ENCODE results near the gene GNB1L. TPM values are rescaled to one million over a fixed set of nuclear protein-coding genes. Genes with fewer than 3 reads are reported as not detected.

Gene GNB1L
- total and polyA plus RNA-seq, 9 of the 15 experiments (the other 6 are each of a cell fraction or from before 2014, with no cell fraction given) = 0.56 to 50.5 (median 10.2) TPM

DNA sequence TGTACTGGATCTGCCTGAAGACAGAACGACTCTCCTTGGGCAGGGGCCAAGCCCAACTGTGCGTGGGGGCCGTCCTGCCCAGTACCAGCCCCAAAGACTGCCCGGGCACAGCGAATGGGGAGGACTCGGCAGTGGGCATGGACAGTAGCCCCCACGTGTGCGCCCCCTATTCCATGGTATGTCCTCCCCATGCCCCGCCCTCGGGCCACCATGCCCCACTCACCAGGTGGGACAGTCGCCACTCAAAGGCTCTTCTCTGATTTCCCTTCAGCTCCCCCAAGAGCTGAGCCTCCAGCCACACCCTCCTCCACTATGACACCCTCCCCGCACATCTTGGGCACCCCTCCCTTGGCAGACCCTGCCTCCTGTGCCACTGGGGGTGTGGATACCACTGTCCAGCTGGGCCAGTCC is 43.5 kb downstream of the GNB1L start:
- Histone ChIP-seq H3K27me3 (ENCODE audit: control insufficient read depth in 2 of 2, insufficient read depth in 2 of 2, low read length in 2 of 2) (no peaks in the 10 kb centered on the region), H3K4me2 (ENCODE audit: insufficient read depth, low read length) (no peak overlapping the region), H3K4me1 (replicated peaks in 1 of 2; ENCODE audit: control insufficient read depth in 2 of 2, insufficient read depth in 2 of 2, low read length in 2 of 2) (peaks cover 28 to 66% of the 10 kb centered on the region in 2 experiments), H3K9me3 (replicated peaks; ENCODE audit: control insufficient read depth, insufficient read depth, low read depth, low read length) (no peaks in the 10 kb centered on the region), H2AFZ (ENCODE audit: low read depth, low read length) (no peak overlapping the region), H3K9ac (ENCODE audit: insufficient read depth in 1 of 2, low read depth in 2 of 2, low read length in 2 of 2) (peak overlapping the region in 1 of 2 experiments; percentile 75; a peak in 2 of 4 replicates), H3K36me3 (ENCODE audit: control insufficient read depth, insufficient read depth, low read length) (no peaks in the 10 kb centered on the region), H3K9me1 (ENCODE audit: control insufficient read depth, insufficient read depth, low read length) (no peaks in the 10 kb centered on the region), H3K79me2 (ENCODE audit: control insufficient read depth, insufficient read depth, low read length) (no peaks in the 10 kb centered on the region), H3K27ac (ENCODE audit: extremely low read depth, low read depth, low read length) (no peak overlapping the region), H3K4me3 (no peak overlapping the region), H4K20me1 (replicated peaks; ENCODE audit: control insufficient read depth, insufficient read depth, low read length) (peaks cover 17% of the 10 kb centered on the region)
- CTCF ChIA-PET (ENCODE audit: low intra/inter-chr PET ratio) = no interaction called here
- ATAC-seq (no peak), FAIRE-seq (no peak), DNase-seq (ENCODE audit: extremely low read depth in 1 of 4, low spot score in 3 of 4) (no peak)
- intact Hi-C loops (cut with micrococcal nuclease) = no loop called here
- no TSS peak for BruUV-seq (replicated peaks)
- POLR2A ChIA-PET = interaction anchor here (0.6 to 5.7 kb wide), 9 partner anchors 12 to 93 kb away, joined by 3 to 43 read pairs (median 3); no protein-coding TSS in a partner anchor
- in situ Hi-C loops (cut with MboI) = no loop called here
- 72% methylated on average over 12 of the region's 12 CpGs for WGBS (ENCODE audit: insufficient coverage, low coverage, missing lambda C conversion rate)
- no peak for TF ChIP-seq MXD1 (CRISPR knock-in tag; IDR thresholded peaks at IDR 0.05; ENCODE audit: borderline replicate concordance, poor library complexity, severe bottlenecking)
- TF ChIP-seq ZNF507 (tag; conservative IDR thresholded peaks at IDR 0.05) = no peak
- TF ChIP-seq KLF16 (IDR thresholded peaks at IDR 0.05) = no peak
- TF ChIP-seq MYBL2 (IDR thresholded peaks at IDR 0.05; ENCODE audit: low read depth) = no peak
- no peak for TF ChIP-seq MYBL2 (CRISPR knock-in tag; IDR thresholded peaks at IDR 0.05; ENCODE audit: borderline replicate concordance)
- TF ChIP-seq, protein P1, sequence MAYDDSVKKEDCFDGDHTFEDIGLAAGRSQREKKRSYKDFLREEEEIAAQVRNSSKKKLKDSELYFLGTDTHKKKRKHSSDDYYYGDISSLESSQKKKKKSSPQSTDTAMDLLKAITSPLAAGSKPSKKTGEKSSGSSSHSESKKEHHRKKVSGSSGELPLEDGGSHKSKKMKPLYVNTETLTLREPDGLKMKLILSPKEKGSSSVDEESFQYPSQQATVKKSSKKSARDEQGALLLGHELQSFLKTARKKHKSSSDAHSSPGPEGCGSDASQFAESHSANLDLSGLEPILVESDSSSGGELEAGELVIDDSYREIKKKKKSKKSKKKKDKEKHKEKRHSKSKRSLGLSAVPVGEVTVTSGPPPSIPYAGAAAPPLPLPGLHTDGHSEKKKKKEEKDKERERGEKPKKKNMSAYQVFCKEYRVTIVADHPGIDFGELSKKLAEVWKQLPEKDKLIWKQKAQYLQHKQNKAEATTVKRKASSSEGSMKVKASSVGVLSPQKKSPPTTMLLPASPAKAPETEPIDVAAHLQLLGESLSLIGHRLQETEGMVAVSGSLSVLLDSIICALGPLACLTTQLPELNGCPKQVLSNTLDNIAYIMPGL (CRISPR knock-in tag; IDR thresholded peaks at IDR 0.05) = no peak
- no peak for TF ChIP-seq ATF1 (CRISPR knock-in tag; IDR thresholded peaks at IDR 0.05)
- no peak for TF ChIP-seq ATF1 (tag; IDR thresholded peaks at IDR 0.05)
- no peak for TF ChIP-seq ZNF134 (CRISPR knock-in tag; conservative IDR thresholded peaks at IDR 0.05)
- TF ChIP-seq RBBP5 (IDR thresholded peaks at IDR 0.05; ENCODE audit: borderline replicate concordance, insufficient read depth, low read length, poor library complexity, severe bottlenecking) = peak; percentile 24
- no peak for TF ChIP-seq ZNF644 (tag; IDR thresholded peaks at IDR 0.05; ENCODE audit: low read depth)
- peak; percentile 94 for TF ChIP-seq WHSC1 (IDR thresholded peaks at IDR 0.05; ENCODE audit: low read length)
- no peak for TF ChIP-seq ZNF395 (CRISPR knock-in tag; IDR thresholded peaks at IDR 0.05)
